OCI-LY7 (cell line): Measurements from ENCODE around the gene BEST2. TPM values are rescaled to one million over a fixed set of nuclear protein-coding genes. Genes with fewer than 3 reads are reported as not detected.

Experiments
- BruUV-seq: library from RNA; stranded (reverse); fragments of 400-500 nt; replicated peaks from 2 replicates; lab custom pipeline; 2021; lab: Mats Ljungman, UMichigan
- CTCF ChIA-PET: fragments of 300-600 bp; sonication (Branson Sonifier 250); formaldehyde crosslinking; loops from one replicate; lab custom pipeline; 2022; ENCODE audit warnings: antibody characterized with exemption; ENCODE audit not compliant: unreplicated experiment; lab: Charles Lee
- POLR2A ChIA-PET: fragments of 300-600 bp; sonication (Branson Sonifier 250); formaldehyde crosslinking; loops from one replicate; lab custom pipeline; 2022; ENCODE audit warnings: antibody characterized with exemption; lab: Charles Lee
- DNase-seq: peaks from one replicate; pipeline ENCODE4 v3.0.0-alpha.2; 2015; ENCODE audit warnings: low spot score
- H2AFZ ChIP-seq: fragments of 200-600 bp; sonication (generic), shearing (Covaris generic); 2 replicates; pipeline ENCODE4 v1.6.1; 2014; ENCODE audit warnings: mild to moderate bottlenecking, antibody characterized with exemption, low read length, moderate library complexity
- H3K27ac ChIP-seq: fragments of 200-600 bp; sonication (generic); 2 replicates; pipeline ENCODE4 v1.5.1; 2014; ENCODE audit warnings: mixed run types, low read depth, mild to moderate bottlenecking, moderate library complexity, low read length, inconsistent platforms; ENCODE audit not compliant: poor library complexity, severe bottlenecking
- H3K36me3 ChIP-seq: fragments of 200-600 bp; sonication (generic); 2 replicates; pipeline ENCODE4 v1.6.1; 2014; ENCODE audit warnings: mild to moderate bottlenecking, antibody characterized with exemption, low read length, moderate library complexity, mixed read lengths; ENCODE audit not compliant: insufficient read depth
- H3K4me1 ChIP-seq: fragments of 200-600 bp; sonication (generic); 2 replicates; pipeline ENCODE4 v1.5.1; 2014; ENCODE audit warnings: mild to moderate bottlenecking, low read length; ENCODE audit not compliant: insufficient read depth, poor library complexity, severe bottlenecking
- H3K4me2 ChIP-seq: fragments of 200-600 bp; sonication (generic); 2 replicates; pipeline ENCODE4 v1.6.1; 2014; ENCODE audit warnings: mild to moderate bottlenecking, low read length
- H3K4me3 ChIP-seq: fragments of 200-600 bp; sonication (generic); 2 replicates; pipeline ENCODE4 v1.5.1; 2014; ENCODE audit warnings: mild to moderate bottlenecking, low read depth, low read length; ENCODE audit not compliant: poor library complexity, severe bottlenecking
- H3K79me2 ChIP-seq: fragments of 200-600 bp; sonication (generic); 2 replicates; pipeline ENCODE4 v1.6.1; 2016; ENCODE audit warnings: low read depth, mild to moderate bottlenecking, low read length, moderate library complexity, mixed read lengths; ENCODE audit not compliant: insufficient read depth
- H3K9me2 ChIP-seq: fragments of 200-600 bp; sonication (generic); 2 replicates; pipeline ENCODE4 v1.6.1; 2016; ENCODE audit warnings: mild to moderate bottlenecking, low read length, mixed read lengths; ENCODE audit not compliant: insufficient read depth
- H3K9me3 ChIP-seq: fragments of 200-600 bp; sonication (generic); 2 replicates; pipeline ENCODE4 v1.6.1; 2014; ENCODE audit warnings: mild to moderate bottlenecking, mixed run types, low read length, mixed read lengths
- H4K20me1 ChIP-seq: fragments of 200-600 bp; sonication (generic); 2 replicates; pipeline ENCODE4 v1.6.1; 2014; ENCODE audit warnings: mild to moderate bottlenecking, antibody characterized with exemption, low read length, moderate library complexity, mixed read lengths; ENCODE audit not compliant: insufficient read depth
- CTCF ChIP-seq: fragments of 200-600 bp; sonication (generic); conservative IDR thresholded peaks from 2 replicates; pipeline ENCODE4 v1.5.1; 2014; ENCODE audit warnings: mild to moderate bottlenecking, antibody characterized with exemption, low read length, moderate library complexity, mixed read lengths
- EZH2phosphoT487 ChIP-seq: fragments of 200-600 bp; sonication (generic); IDR thresholded peaks from 2 replicates; pipeline ENCODE4 v1.6.1; 2018; ENCODE audit warnings: low read depth, borderline replicate concordance, mild to moderate bottlenecking, mixed run types, antibody characterized with exemption, low read length, moderate library complexity, mixed read lengths
- intact Hi-C: fragments of 100-400 bp; cut with micrococcal nuclease; formaldehyde crosslinking; loops from one replicate; pipeline ENCODE4 v1.10.0; 2022; ENCODE audit not compliant: unreplicated experiment
- total RNA-seq, 2 experiments: library from RNA; depleted of rRNA in 1 of 2; stranded (reverse); fragments of >200 nt in 1 of 2; shearing (Covaris generic) in 1 of 2; gene quantifications; 2 replicates each; pipeline ENCODE4 v1.2.3, GENCODE V29; 2014 to 2022

Gene BEST2
- total RNA-seq, 2 experiments from 2014 or later = not detected

DNA sequence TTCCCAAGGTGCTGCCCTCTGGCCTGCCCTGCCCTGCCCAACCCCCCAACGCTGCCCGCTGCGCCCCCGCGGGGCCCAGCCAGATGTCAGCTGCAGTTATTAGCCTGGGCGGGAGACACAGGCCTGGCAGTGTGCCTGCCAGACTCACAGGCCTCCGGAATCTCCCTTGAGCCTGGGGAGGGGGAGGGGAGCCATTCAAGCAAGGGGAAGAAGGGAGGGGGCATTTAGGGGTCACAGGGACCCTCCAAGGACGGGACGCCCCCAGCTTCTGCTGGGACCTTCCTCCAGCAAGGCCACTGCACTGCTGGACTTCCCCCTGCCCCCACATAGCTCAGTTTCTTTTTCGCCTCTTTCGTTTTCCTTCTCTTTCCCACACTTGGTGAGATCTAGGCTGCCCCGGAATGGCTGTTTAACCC is 37.1 kb downstream of the BEST2 start:
- Histone ChIP-seq H3K27ac (no peak overlapping the region), H3K4me3 (peak overlapping the region; percentile 84), H3K9me3 (no peaks in the 10 kb centered on the region), H3K36me3 (no peaks in the 10 kb centered on the region), H3K79me2 (peaks cover 8% of the 10 kb centered on the region), H4K20me1 (no peaks in the 10 kb centered on the region), H3K9me2 (no peaks in the 10 kb centered on the region), H3K4me2 (peak overlapping the region; percentile 95), H3K4me1 (peaks cover 60% of the 10 kb centered on the region), H2AFZ (no peak overlapping the region)
- ChIA-PET POLR2A (interaction anchor here (0.6 kb wide), 2 partner anchors 47 to 54 kb away, joined by 3 read pairs; no protein-coding TSS in a partner anchor), CTCF (no interaction called here)
- intact Hi-C loops = no loop called here
- TF ChIP-seq EZH2phosphoT487 = no peak
- no peak for TF ChIP-seq CTCF
- no TSS peak for BruUV-seq
- no peak for DNase-seq

GRCh38 chr19:12789098-12789903 is 37.7 kb downstream of the BEST2 start:
- H3K4me3 ChIP-seq = peak overlapping the region; percentile 84

More at GRCh38 chr19:12789098-12789903, 37.7 kb downstream of the BEST2 start:
- no peak overlapping the region for H3K27ac ChIP-seq
- BruUV-seq = no TSS peak
- DNase-seq = no peak
- TF ChIP-seq EZH2phosphoT487 (no peak), CTCF (no peak)
- no peaks in the 10 kb centered on the region for H4K20me1 ChIP-seq
- POLR2A ChIA-PET = interaction anchor here (0.6 kb wide), 3 partner anchors 47 to 689 kb away, joined by 3 read pairs; no protein-coding TSS in a partner anchor
- H3K9me2 ChIP-seq = no peaks in the 10 kb centered on the region
- H3K4me1 ChIP-seq = peaks cover 59% of the 10 kb centered on the region
- H3K4me2 ChIP-seq = peak overlapping the region; percentile 95
- H3K9me3 ChIP-seq = no peaks in the 10 kb centered on the region
- no peaks in the 10 kb centered on the region for H3K36me3 ChIP-seq
- intact Hi-C loops = no loop called here
- H3K79me2 ChIP-seq = peaks cover 8% of the 10 kb centered on the region
- 0 out of 2 replicates have a peak overlapping the region, but pooled peaks have one; percentile 35 for H2AFZ ChIP-seq
- CTCF ChIA-PET = interaction anchor here (0.6 kb wide), 1 partner anchor 10 kb away, joined by 3 read pairs; no protein-coding TSS in a partner anchor
